ENCODE results near the gene MEGF10.

Gene MEGF10

DNA sequence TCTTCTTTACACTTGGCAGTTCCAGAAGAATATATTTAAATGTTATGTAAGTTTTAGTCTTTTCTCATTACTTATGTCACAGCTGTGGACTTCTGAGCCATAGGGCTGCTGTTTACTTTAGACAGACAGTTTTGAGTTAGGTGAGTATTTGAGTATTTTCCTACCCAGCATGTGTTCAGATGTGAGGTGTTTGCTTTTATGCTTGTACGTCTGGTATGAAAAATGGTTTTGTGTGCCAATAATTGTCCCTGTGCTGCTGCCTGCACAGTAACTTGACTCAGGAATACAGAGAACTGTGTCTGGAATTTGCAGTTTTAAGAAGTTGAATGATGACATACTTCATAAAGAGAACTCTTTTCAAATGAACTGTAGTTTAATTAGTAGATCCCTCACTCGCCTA, 20.8 kb downstream of the MEGF10 start:
- TF ChIP-seq, protein P1, sequence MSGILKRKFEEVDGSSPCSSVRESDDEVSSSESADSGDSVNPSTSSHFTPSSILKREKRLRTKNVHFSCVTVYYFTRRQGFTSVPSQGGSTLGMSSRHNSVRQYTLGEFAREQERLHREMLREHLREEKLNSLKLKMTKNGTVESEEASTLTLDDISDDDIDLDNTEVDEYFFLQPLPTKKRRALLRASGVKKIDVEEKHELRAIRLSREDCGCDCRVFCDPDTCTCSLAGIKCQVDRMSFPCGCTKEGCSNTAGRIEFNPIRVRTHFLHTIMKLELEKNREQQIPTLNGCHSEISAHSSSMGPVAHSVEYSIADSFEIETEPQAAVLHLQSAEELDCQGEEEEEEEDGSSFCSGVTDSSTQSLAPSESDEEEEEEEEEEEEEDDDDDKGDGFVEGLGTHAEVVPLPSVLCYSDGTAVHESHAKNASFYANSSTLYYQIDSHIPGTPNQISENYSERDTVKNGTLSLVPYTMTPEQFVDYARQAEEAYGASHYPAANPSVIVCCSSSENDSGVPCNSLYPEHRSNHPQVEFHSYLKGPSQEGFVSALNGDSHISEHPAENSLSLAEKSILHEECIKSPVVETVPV (CRISPR knock-in tag; IDR thresholded peaks at IDR 0.05), result no peak
- ATAC-seq, result no peak

DNA sequence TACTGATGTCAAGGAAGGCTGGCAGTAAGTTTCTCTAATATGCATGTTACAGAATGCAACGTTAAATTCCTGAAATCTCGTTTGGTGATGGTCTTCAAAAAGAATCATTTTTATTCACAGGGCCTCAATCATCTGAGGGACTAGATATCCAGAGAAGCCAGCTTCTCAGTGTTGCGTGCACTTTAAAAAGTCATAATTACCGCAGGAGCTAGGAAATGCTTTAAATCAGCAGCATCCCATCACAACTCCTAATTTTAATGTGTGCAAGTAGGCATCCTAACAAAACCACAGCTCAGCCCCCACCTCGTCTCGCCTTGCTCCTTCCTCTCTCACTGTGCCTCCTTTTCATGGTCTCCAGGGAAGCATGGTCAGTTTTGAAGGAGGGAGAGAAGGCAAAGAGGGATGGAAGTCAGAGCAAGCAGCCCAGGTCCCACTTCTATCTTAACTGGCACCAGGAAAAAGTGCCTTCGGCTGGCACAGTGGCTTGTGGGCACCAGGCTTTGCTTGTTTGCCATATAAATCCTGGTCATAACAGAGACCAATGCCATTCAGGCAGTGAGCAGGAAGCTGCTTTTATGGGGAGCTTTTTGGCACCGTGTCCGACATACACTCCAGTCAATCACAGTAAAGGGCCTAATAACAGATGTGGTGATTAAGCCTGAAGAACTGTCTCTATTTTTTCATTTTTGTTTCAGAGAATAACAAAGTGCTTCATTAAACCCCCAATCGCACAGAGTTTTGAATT, 21.4 kb downstream of the MEGF10 start:
- no peak for ATAC-seq
- no peak for TF ChIP-seq OSR1 (CRISPR knock-in tag; IDR thresholded peaks at IDR 0.05)
- no peak for TF ChIP-seq ZNF8 (CRISPR knock-in tag; IDR thresholded peaks at IDR 0.05)
- TF ChIP-seq, protein P2, sequence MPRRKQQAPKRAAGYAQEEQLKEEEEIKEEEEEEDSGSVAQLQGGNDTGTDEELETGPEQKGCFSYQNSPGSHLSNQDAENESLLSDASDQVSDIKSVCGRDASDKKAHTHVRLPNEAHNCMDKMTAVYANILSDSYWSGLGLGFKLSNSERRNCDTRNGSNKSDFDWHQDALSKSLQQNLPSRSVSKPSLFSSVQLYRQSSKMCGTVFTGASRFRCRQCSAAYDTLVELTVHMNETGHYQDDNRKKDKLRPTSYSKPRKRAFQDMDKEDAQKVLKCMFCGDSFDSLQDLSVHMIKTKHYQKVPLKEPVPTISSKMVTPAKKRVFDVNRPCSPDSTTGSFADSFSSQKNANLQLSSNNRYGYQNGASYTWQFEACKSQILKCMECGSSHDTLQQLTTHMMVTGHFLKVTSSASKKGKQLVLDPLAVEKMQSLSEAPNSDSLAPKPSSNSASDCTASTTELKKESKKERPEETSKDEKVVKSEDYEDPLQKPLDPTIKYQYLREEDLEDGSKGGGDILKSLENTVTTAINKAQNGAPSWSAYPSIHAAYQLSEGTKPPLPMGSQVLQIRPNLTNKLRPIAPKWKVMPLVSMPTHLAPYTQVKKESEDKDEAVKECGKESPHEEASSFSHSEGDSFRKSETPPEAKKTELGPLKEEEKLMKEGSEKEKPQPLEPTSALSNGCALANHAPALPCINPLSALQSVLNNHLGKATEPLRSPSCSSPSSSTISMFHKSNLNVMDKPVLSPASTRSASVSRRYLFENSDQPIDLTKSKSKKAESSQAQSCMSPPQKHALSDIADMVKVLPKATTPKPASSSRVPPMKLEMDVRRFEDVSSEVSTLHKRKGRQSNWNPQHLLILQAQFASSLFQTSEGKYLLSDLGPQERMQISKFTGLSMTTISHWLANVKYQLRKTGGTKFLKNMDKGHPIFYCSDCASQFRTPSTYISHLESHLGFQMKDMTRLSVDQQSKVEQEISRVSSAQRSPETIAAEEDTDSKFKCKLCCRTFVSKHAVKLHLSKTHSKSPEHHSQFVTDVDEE (CRISPR knock-in tag; IDR thresholded peaks at IDR 0.05), result no peak
- no peak for TF ChIP-seq ISL1 (CRISPR knock-in tag; IDR thresholded peaks at IDR 0.05)
- TF ChIP-seq, protein P1 (CRISPR knock-in tag; IDR thresholded peaks at IDR 0.05), result no peak
- no peak for TF ChIP-seq ESRRG (CRISPR knock-in tag; IDR thresholded peaks at IDR 0.05)
- TF ChIP-seq, protein P3, sequence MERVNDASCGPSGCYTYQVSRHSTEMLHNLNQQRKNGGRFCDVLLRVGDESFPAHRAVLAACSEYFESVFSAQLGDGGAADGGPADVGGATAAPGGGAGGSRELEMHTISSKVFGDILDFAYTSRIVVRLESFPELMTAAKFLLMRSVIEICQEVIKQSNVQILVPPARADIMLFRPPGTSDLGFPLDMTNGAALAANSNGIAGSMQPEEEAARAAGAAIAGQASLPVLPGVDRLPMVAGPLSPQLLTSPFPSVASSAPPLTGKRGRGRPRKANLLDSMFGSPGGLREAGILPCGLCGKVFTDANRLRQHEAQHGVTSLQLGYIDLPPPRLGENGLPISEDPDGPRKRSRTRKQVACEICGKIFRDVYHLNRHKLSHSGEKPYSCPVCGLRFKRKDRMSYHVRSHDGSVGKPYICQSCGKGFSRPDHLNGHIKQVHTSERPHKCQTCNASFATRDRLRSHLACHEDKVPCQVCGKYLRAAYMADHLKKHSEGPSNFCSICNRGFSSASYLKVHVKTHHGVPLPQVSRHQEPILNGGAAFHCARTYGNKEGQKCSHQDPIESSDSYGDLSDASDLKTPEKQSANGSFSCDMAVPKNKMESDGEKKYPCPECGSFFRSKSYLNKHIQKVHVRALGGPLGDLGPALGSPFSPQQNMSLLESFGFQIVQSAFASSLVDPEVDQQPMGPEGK (CRISPR knock-in tag; IDR thresholded peaks at IDR 0.05; ENCODE audit: borderline replicate concordance), result no peak
- TF ChIP-seq ZNF70 (CRISPR knock-in tag; IDR thresholded peaks at IDR 0.05), result no peak
- TF ChIP-seq PPARA (CRISPR knock-in tag; IDR thresholded peaks at IDR 0.05; ENCODE audit: borderline replicate concordance), result no peak
- TF ChIP-seq BACH2 (CRISPR knock-in tag; IDR thresholded peaks at IDR 0.05; ENCODE audit: borderline replicate concordance), result no peak

DNA sequence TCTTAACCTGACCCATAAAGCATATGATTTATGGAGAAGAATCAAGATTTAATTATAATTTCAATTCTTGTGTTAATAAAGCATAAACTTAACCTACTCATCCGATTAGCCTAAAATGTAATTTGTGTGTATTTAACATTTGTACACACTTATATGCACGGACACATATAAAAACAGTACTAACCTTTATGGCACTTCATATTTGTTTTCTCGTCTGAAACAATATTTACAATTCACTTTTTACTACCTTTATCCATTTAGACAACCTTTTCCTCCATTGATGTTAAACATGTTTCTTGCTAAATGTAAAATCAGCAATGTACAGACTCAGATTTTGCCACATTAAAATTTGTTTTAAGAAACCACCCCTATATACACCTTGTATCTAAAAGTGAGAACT, 22.8 kb downstream of the MEGF10 start:
- no peak for ATAC-seq
- TF ChIP-seq, protein P3 (CRISPR knock-in tag; IDR thresholded peaks at IDR 0.05; ENCODE audit: borderline replicate concordance), result no peak
- TF ChIP-seq GLIS3 (CRISPR knock-in tag; IDR thresholded peaks at IDR 0.05) (no peak), OSR1 (CRISPR knock-in tag; IDR thresholded peaks at IDR 0.05) (no peak), ZFP30 (CRISPR knock-in tag; IDR thresholded peaks at IDR 0.05) (no peak), ZNF8 (CRISPR knock-in tag; IDR thresholded peaks at IDR 0.05) (no peak), ZNF70 (CRISPR knock-in tag; IDR thresholded peaks at IDR 0.05) (no peak), BACH2 (CRISPR knock-in tag; IDR thresholded peaks at IDR 0.05; ENCODE audit: borderline replicate concordance) (no peak), ZFP3 (CRISPR knock-in tag; IDR thresholded peaks at IDR 0.05) (no peak), ARNTL (CRISPR knock-in tag; IDR thresholded peaks at IDR 0.05; ENCODE audit: borderline replicate concordance, low read depth) (no peak), TOX (CRISPR knock-in tag; IDR thresholded peaks at IDR 0.05; ENCODE audit: borderline replicate concordance) (no peak), RARB (CRISPR knock-in tag; IDR thresholded peaks at IDR 0.05) (no peak), ESRRG (CRISPR knock-in tag; IDR thresholded peaks at IDR 0.05) (no peak), CSDC2 (CRISPR knock-in tag; IDR thresholded peaks at IDR 0.05) (no peak), ZNF565 (CRISPR knock-in tag; conservative IDR thresholded peaks at IDR 0.05; ENCODE audit: low read depth) (no peak), SNAI2 (CRISPR knock-in tag; IDR thresholded peaks at IDR 0.05) (no peak)
- TF ChIP-seq, protein P1 (CRISPR knock-in tag; IDR thresholded peaks at IDR 0.05), result no peak

Measured in SK-N-SH treated with all-trans-retinoic acid at 6 μM for 48 hours (cell line).